ENCODE measurements around the gene METAP2.

GRCh38 chr12:95487024-95487423 lies 13.1 kb downstream of the METAP2 start:
- no peak for TF ChIP-seq EZH2 (IDR thresholded peaks at IDR 0.05; ENCODE audit: insufficient read depth, poor library complexity, severe bottlenecking)
- TF ChIP-seq EZH2phosphoT487 (IDR thresholded peaks at IDR 0.05; ENCODE audit: insufficient read depth, low read depth): no peak

Measured in GM23248 (cell line).